Gastrocnemius medialis (tissue), 4 donors: ENCODE measurements around the gene NGEF. TPM values are rescaled to one million over a fixed set of nuclear protein-coding genes. Genes with fewer than 3 reads are reported as not detected.

Experiments
- ATAC-seq, 2 donors: fragments of 150-250 bp; one replicate each; pipeline ENCODE4 v1.9.1; 2016
- DNase-seq, 2 donors: peaks; one replicate each; pipeline ENCODE4 v3.0.0-alpha.2; 2019
- H3K27ac ChIP-seq, 4 donors: fragments of 200-600 bp; sonication (generic); 1 replicate in 1 of 4; 2 replicates in 3 of 4; pipeline ENCODE4 v1.5.1; 2016 to 2018; ENCODE audit warnings: mild to moderate bottlenecking in 2 of 4, moderate library complexity in 1 of 4
- H3K27me3 ChIP-seq, 3 donors: fragments of 200-600 bp; sonication (generic) in 2 of 3; 1 replicate in 1 of 3; 2 replicates in 2 of 3; pipeline versions ENCODE4 v1.5.1 to v1.6.0; 2016 to 2019; ENCODE audit warnings: mild to moderate bottlenecking in 1 of 3, moderate library complexity in 1 of 3
- H3K36me3 ChIP-seq, 2 donors: fragments of 200-600 bp; sonication (generic) in 1 of 2; one replicate each; pipeline ENCODE4 v1.5.1; 2017 to 2018
- H3K4me1 ChIP-seq, 2 donors: fragments of 200-600 bp; sonication (generic) in 1 of 2; one replicate each; pipeline ENCODE4 v1.5.1; 2016 to 2017; ENCODE audit warnings: mild to moderate bottlenecking in 2 of 2
- H3K4me3 ChIP-seq, 4 donors: fragments of 200-600 bp; sonication (generic) in 3 of 4; 1 replicate in 1 of 4; 2 replicates in 3 of 4; pipeline ENCODE4 v1.5.1; 2016 to 2019; ENCODE audit warnings: mild to moderate bottlenecking in 2 of 4
- H3K9me3 ChIP-seq, 3 donors: fragments of 200-600 bp; sonication (generic) in 2 of 3; 1 replicate in 1 of 3; 2 replicates in 2 of 3; pipeline ENCODE4 v1.5.1; 2016 to 2019
- CTCF ChIP-seq, 5 experiments: fragments of 450-650 bp in 3 of 5; fragments of 200-600 bp in 2 of 5; sonication (generic) in 2 of 5; IDR thresholded peaks in 4 of 5; conservative IDR thresholded peaks in 1 of 5; 1 replicate in 4 of 5; 2 replicates in 1 of 5; pipeline ENCODE4 v1.5.1; 2016 to 2019; ENCODE audit warnings: antibody characterized with exemption in 5 of 5, mild to moderate bottlenecking in 3 of 5, moderate library complexity in 3 of 5
- POLR2A ChIP-seq, 2 donors: fragments of 450-650 bp; IDR thresholded peaks; one replicate each; pipeline ENCODE4 v1.6.1; 2017; ENCODE audit warnings: antibody characterized with exemption in 2 of 2, mild to moderate bottlenecking in 2 of 2, moderate library complexity in 2 of 2
- in situ Hi-C, 4 donors: fragments of 200-750 bp; cut with MboI; loops; one replicate each; pipeline versions ENCODE4 v1.15.0 to v1.8.0; 2017; ENCODE audit warnings: low sequenced_read_pairs in 4 of 4
- intact Hi-C: fragments of 100-400 bp; cut with DNase I; formaldehyde crosslinking; loops from one replicate; pipeline ENCODE4 v1.15.1; 2023; ENCODE audit warnings: low total_unique reads
- total RNA-seq, 4 donors: library from RNA; depleted of rRNA; stranded (reverse); fragments of >200 nt; gene quantifications; one replicate each; pipeline versions ENCODE4 v1.1.0 to v1.2.3, GENCODE V29; 2016

NGEF gene
- total RNA-seq, 4 donors from 2014 or later = 0.66 to 1.5 (median 0.84) TPM; not detected in 1

- TF ChIP-seq POLR2A (IDR thresholded peaks at IDR 0.05) (no peak), CTCF (IDR thresholded peaks at IDR 0.05 in 4 of 5, conservative IDR thresholded peaks at IDR 0.05 in 1 of 5) (no peak)
- H3K36me3 ChIP-seq = no peaks in the 10 kb centered on the region
- peaks cover 35 to 38% (median 35%) of the 10 kb centered on the region in 3 donors for H3K27me3 ChIP-seq
- DNase-seq = no peak
- peaks cover 0 to 5% of the 10 kb centered on the region in 2 donors for H3K4me1 ChIP-seq
- ATAC-seq = no peak
- H3K9me3 ChIP-seq = no peaks in the 10 kb centered on the region
- in situ Hi-C loops = no loop called here
- intact Hi-C loops = no loop called here
- H3K4me3 ChIP-seq = no peak overlapping the region
- no peak overlapping the region for H3K27ac ChIP-seq
Measured at GRCh38 chr2:232926431-232926939, 86.6 kb downstream of the NGEF start.

GRCh38 chr2:232925821-232926156 is 87.3 kb downstream of the NGEF start:
- intact Hi-C loops (no loop called here), in situ Hi-C loops (no loop called here)
- Histone ChIP-seq H3K4me1 (peaks cover 0 to 5% of the 10 kb centered on the region in 2 donors), H3K27ac (no peak overlapping the region), H3K36me3 (no peaks in the 10 kb centered on the region), H3K27me3 (peaks cover 35 to 37% (median 35%) of the 10 kb centered on the region in 3 donors), H3K4me3 (no peak overlapping the region), H3K9me3 (no peaks in the 10 kb centered on the region)
- ATAC-seq (no peak), DNase-seq (no peak)
- TF ChIP-seq POLR2A (IDR thresholded peaks at IDR 0.05) = no peak
- no peak for TF ChIP-seq CTCF (IDR thresholded peaks at IDR 0.05 in 4 of 5, conservative IDR thresholded peaks at IDR 0.05 in 1 of 5)

GRCh38 chr2:232925153-232925820 is 87.8 kb downstream of the NGEF start:
- Histone ChIP-seq H3K4me1 (peaks cover 0 to 5% of the 10 kb centered on the region in 2 donors), H3K9me3 (no peaks in the 10 kb centered on the region), H3K27ac (no peak overlapping the region), H3K36me3 (no peaks in the 10 kb centered on the region), H3K27me3 (peaks cover 35 to 41% (median 35%) of the 10 kb centered on the region in 3 donors), H3K4me3 (no peak overlapping the region)
- intact Hi-C loops (no loop called here), in situ Hi-C loops (no loop called here)
- peak in 1 of 2 donors; percentile 65 for DNase-seq
- ATAC-seq = peak in 1 of 2 donors; percentile 91
- TF ChIP-seq CTCF (IDR thresholded peaks at IDR 0.05 in 4 of 5, conservative IDR thresholded peaks at IDR 0.05 in 1 of 5) (no peak), POLR2A (IDR thresholded peaks at IDR 0.05) (no peak)

- TF ChIP-seq POLR2A (IDR thresholded peaks at IDR 0.05) (no peak), CTCF (IDR thresholded peaks at IDR 0.05 in 4 of 5, conservative IDR thresholded peaks at IDR 0.05 in 1 of 5) (no peak)
- Histone ChIP-seq H3K9me3 (no peaks in the 10 kb centered on the region), H3K36me3 (no peaks in the 10 kb centered on the region), H3K27ac (no peak overlapping the region), H3K27me3 (peaks cover 32 to 44% (median 37%) of the 10 kb centered on the region in 3 donors), H3K4me1 (peaks cover 0 to 5% of the 10 kb centered on the region in 2 donors), H3K4me3 (no peak overlapping the region)
- intact Hi-C loops = no loop called here
- ATAC-seq (no peak), DNase-seq (no peak)
- in situ Hi-C loops = no loop called here
Measured at GRCh38 chr2:232924433-232924832, 88.6 kb downstream of the NGEF start.
